Anterior cingulate cortex (tissue), 58 donors: ENCODE data around the gene CAMSAP3.

Source experiments
- DNase-seq, 58 donors: peaks; one replicate each; lab custom pipeline; 2025; lab: John Stamatoyannopoulos, UW

Gene CAMSAP3

GRCh38 chr19:7625763-7626372, 30.2 kb downstream of the CAMSAP3 start:
- no peak for DNase-seq

- DNase-seq: no peak
These were observed 31.5 kb downstream of the CAMSAP3 start for GRCh38 chr19:7627166-7627565.

GRCh38 chr19:7628589-7629311, 33.1 kb downstream of the CAMSAP3 start:
- DNase-seq: no peak

GRCh38 chr19:7629347-7630054, 33.8 kb downstream of the CAMSAP3 start, which contains the start of the genes PET100 and XAB2:
TSS of gene PET100 (plus strand) at chr19:7629793. CDS start at chr19:7629834, 41 bp downstream.
TSS of gene XAB2 (minus strand) at chr19:7629545. CDS start at chr19:7629527, 18 bp downstream.
- DNase-seq: peak; percentile 82 to 99 (median 96)

GRCh38 chr19:7631577-7631976, 35.9 kb downstream of the CAMSAP3 start:
- DNase-seq: no peak

GRCh38 chr19:7632340-7633203, 36.9 kb downstream of the CAMSAP3 start:
- no peak for DNase-seq

GRCh38 chr19:7633698-7634097, 38.0 kb downstream of the CAMSAP3 start, which contains the start of gene PCP2:
TSS of gene PCP2 (minus strand) at chr19:7633719. CDS start at chr19:7633457, 262 bp downstream.
- DNase-seq: no peak

- DNase-seq: no peak
These were observed 40.0 kb downstream of the CAMSAP3 start for GRCh38 chr19:7635670-7636069.

GRCh38 chr19:7636317-7636690, 40.6 kb downstream of the CAMSAP3 start:
- DNase-seq: no peak

GRCh38 chr19:7636691-7637373, 41.2 kb downstream of the CAMSAP3 start, which contains the start of gene STXBP2:
TSS of gene STXBP2 (plus strand) at chr19:7637110. CDS start at chr19:7637150, 40 bp downstream.
- DNase-seq: peak in 2 of 58 donors; percentile 11 to 30

GRCh38 chr19:7637374-7638256, 42.0 kb downstream of the CAMSAP3 start:
- DNase-seq: peak in 2 of 58 donors; percentile 10

- DNase-seq: no peak
These were observed 43.3 kb downstream of the CAMSAP3 start for GRCh38 chr19:7638802-7639465.

GRCh38 chr19:7639863-7640348, 44.2 kb downstream of the CAMSAP3 start:
- DNase-seq: no peak

- no peak for DNase-seq
These were observed 45.1 kb downstream of the CAMSAP3 start for GRCh38 chr19:7640803-7641202.

GRCh38 chr19:7641290-7642276, 45.9 kb downstream of the CAMSAP3 start:
- DNase-seq: no peak

GRCh38 chr19:7642295-7643030, 46.8 kb downstream of the CAMSAP3 start:
- no peak for DNase-seq
